SK-N-MC (cell line): ENCODE data around the gene MYO15B.

Experiments
- DNase-seq: peaks from one replicate; pipeline ENCODE4 v3.0.0-alpha.2; 2011; ENCODE audit warnings: low read depth, low spot score
- H3K27ac ChIP-seq: fragments of 200-600 bp; sonication (generic); 2 replicates; pipeline ENCODE4 v1.5.1; 2016; ENCODE audit warnings: mixed run types
- H3K36me3 ChIP-seq: fragments of 200-600 bp; sonication (generic); 2 replicates; pipeline ENCODE4 v1.6.1; 2017; ENCODE audit warnings: antibody characterized with exemption, low read length, mixed read lengths; ENCODE audit not compliant: insufficient read depth
- H3K4me3 ChIP-seq: fragments of 200-600 bp; sonication (generic); 2 replicates; pipeline ENCODE4 v1.5.1; 2016
- H3K9ac ChIP-seq: fragments of 200-600 bp; sonication (generic); 2 replicates; pipeline ENCODE4 v1.8.0; 2017; ENCODE audit warnings: mixed run types, mixed read lengths; ENCODE audit not compliant: insufficient read length
- H3K9me3 ChIP-seq: fragments of 200-600 bp; sonication (generic); 2 replicates; pipeline ENCODE4 v1.6.1; 2017; ENCODE audit warnings: low read depth, mild to moderate bottlenecking, antibody characterized with exemption, low read length, moderate library complexity, mixed read lengths
- EZH2 ChIP-seq: fragments of 200-600 bp; sonication (generic); IDR thresholded peaks from one replicate; pipeline ENCODE4 v1.6.1; 2017; ENCODE audit warnings: antibody characterized with exemption
- FOXP2 ChIP-seq: optimal IDR thresholded peaks from 2 replicates; pipeline ENCODE3; 2011; ENCODE audit warnings: mild to moderate bottlenecking, moderate library complexity; ENCODE audit not compliant: insufficient read depth; ENCODE audit errors: extremely low read length, control extremely low read depth
- POLR2AphosphoS5 ChIP-seq: IDR thresholded peaks from 2 replicates; pipeline ENCODE4 v1.6.1; 2012; ENCODE audit warnings: mild to moderate bottlenecking, low read depth, low read length, borderline replicate concordance

Gene MYO15B

GRCh38 chr17:75630071-75630917 lies 42.7 kb downstream of the MYO15B start:
- Histone ChIP-seq H3K36me3 (no peaks in the 10 kb centered on the region), H3K9ac (no peak overlapping the region), H3K9me3 (no peaks in the 10 kb centered on the region), H3K4me3 (no peak overlapping the region), H3K27ac (no peak overlapping the region)
- no peak for DNase-seq
- TF ChIP-seq POLR2AphosphoS5 (no peak), FOXP2 (no peak), EZH2 (no peak)

DNA sequence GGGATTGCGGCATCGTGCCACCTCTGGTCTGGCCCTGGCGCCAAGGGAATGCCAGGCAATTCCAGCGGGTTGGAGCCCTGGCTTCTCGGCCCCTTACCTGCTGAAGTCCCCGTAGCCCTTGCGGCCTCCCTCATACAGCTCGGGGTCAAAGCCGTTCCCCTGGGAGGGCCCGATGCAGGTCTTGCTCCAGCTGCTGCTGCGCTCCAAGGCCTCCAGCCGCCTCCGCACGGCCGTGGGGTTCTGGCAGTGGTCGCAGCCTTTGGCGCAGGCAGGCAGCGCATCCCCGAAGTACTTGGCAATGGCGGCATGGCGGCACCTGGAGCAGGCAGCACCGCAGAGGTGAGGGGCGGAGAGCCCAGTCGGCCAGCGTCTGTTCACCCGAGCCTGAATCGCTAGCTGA lies 43.8 kb downstream of the MYO15B start:
- no peaks in the 10 kb centered on the region for H3K9me3 ChIP-seq

DNA sequence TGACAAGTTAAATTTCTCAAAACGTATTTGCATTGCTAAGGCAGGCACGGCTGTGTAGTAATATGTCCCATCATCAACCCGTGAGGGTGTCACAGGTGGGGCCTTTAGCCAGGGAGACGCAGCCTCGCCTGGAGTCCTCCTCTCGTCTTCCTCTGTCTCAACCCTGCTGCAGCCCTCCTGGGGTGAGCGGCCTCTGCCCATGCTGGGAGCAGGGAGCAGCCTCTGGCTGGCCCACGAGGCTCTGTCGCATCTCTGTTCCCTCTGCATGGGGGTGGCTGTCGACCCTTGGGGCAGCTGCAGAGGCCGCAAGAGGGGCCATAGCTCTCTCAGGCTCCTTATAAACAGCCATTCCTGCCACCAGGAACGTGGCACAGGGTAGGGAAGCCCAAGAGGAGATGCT lies 44.8 kb downstream of the MYO15B start:
- Histone ChIP-seq H3K36me3 (no peaks in the 10 kb centered on the region), H3K27ac (no peak overlapping the region), H3K9ac (no peak overlapping the region), H3K9me3 (no peaks in the 10 kb centered on the region), H3K4me3 (no peak overlapping the region)
- no peak for DNase-seq
- no peak for TF ChIP-seq FOXP2
- TF ChIP-seq POLR2AphosphoS5 = no peak
- no peak for TF ChIP-seq EZH2

More for the DNA sequence above, 43.8 kb downstream of the MYO15B start:
- DNase-seq = no peak
- no peak overlapping the region for H3K4me3 ChIP-seq
- no peak for TF ChIP-seq POLR2AphosphoS5
- no peak for TF ChIP-seq FOXP2
- no peak for TF ChIP-seq EZH2
- H3K36me3 ChIP-seq = no peaks in the 10 kb centered on the region
- no peak overlapping the region for H3K27ac ChIP-seq
- no peak overlapping the region for H3K9ac ChIP-seq

- no peak within 1 kb of the TSS for H3K4me3 ChIP-seq
- no peak for TF ChIP-seq EZH2
- TF ChIP-seq POLR2AphosphoS5 = no peak
- TF ChIP-seq FOXP2 = no peak
- no peaks in the 10 kb centered on the region for H3K36me3 ChIP-seq
- no peak within 1 kb of the TSS for H3K27ac ChIP-seq
- H3K9me3 ChIP-seq = no peaks in the 10 kb centered on the region
- H3K9ac ChIP-seq = no peak within 1 kb of the TSS
- no peak for DNase-seq
These were observed 45.4 kb downstream of the MYO15B start, which contains the start of gene SMIM5 for GRCh38 chr17:75632863-75633485. Gene SMIM5, plus strand, starts transcription at chr17:75633434. Its CDS starts 6,768 bp downstream, at chr17:75640202.

GRCh38 chr17:75633486-75634375 lies 46.1 kb downstream of the MYO15B start:
- no peak for DNase-seq
- TF ChIP-seq POLR2AphosphoS5 = no peak
- TF ChIP-seq FOXP2 = no peak
- no peak for TF ChIP-seq EZH2
- Histone ChIP-seq H3K9me3 (no peaks in the 10 kb centered on the region), H3K9ac (no peak overlapping the region), H3K27ac (no peak overlapping the region), H3K36me3 (no peaks in the 10 kb centered on the region), H3K4me3 (no peak overlapping the region)

DNA sequence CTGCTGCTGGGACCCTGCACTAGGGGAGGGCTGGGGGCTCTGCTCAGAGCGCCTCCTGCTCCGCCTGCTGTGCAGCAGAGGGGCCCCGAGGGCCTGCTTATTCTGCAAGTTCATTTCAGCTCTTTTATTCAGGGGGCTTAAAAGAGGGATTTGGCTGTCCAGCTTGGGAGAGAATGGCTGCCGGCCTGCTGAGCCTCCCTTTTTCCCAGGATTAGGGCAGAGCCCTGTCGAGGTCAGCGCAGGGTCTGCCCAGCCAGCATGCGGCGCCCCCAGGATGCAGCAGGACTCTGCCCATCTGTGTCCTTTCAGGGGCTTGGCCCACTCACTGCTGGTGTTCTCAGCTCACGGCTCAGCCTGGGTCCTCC lies 46.8 kb downstream of the MYO15B start:
- Histone ChIP-seq H3K9me3 (no peaks in the 10 kb centered on the region), H3K9ac (no peak overlapping the region), H3K36me3 (no peaks in the 10 kb centered on the region), H3K27ac (no peak overlapping the region), H3K4me3 (no peak overlapping the region)
- TF ChIP-seq FOXP2 (no peak), EZH2 (no peak), POLR2AphosphoS5 (no peak)
- DNase-seq = no peak

DNA sequence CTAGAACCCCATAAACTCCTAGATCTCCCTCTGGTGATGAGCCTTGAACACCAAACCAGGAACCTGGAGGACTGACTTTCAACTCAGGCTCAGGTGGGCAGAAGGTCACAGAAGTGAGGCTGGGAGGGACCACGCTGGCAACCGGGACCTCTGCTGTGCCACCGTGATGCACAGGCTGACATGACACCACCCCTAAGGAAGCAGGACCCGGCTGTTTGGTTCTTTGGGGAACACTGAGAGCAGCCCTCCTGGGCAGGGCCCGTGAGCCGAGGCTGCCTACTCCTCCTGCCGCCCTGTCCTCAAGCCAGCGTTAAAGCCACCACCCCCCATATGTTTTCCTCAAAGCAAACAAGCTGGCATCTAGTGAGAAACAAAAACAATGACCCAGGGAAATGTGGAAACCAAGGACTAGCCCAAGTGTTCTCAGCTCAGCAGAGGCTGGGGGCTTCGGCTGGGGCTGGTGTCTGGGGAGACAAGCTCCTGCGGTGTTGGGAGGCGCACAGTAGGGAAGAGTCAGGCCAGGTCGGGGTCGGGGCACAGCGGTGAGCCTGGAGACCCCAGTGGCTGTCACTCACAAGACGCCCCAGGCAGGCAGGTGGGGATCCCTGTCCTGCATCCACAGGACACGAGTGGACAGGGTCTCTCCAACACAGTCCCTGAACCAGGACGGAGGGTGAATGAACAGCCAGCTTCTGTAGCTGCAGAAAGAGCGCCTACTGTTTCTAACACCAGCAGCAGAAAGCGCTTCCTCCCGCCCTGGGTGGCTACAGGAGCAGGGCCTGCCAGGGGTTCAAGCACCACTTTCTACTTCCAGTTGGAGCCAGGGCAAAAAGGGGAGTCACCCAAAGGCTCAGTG lies 47.4 kb downstream of the MYO15B start:
- no peak overlapping the region for H3K9ac ChIP-seq
- no peaks in the 10 kb centered on the region for H3K36me3 ChIP-seq

More for the DNA sequence above, 47.4 kb downstream of the MYO15B start:
- H3K27ac ChIP-seq = no peak overlapping the region
- no peak for TF ChIP-seq POLR2AphosphoS5
- no peak for TF ChIP-seq EZH2
- no peak for TF ChIP-seq FOXP2
- no peaks in the 10 kb centered on the region for H3K9me3 ChIP-seq
- no peak for DNase-seq
- H3K4me3 ChIP-seq = no peak overlapping the region
